Activated B cell treated with CpG ODN at 0.5 μM for 24 hours (primary cell): Measurements from ENCODE around the gene AGXT. TPM values are rescaled to one million over a fixed set of nuclear protein-coding genes. Genes with fewer than 3 reads are reported as not detected.

ENCODE experiments used
- ATAC-seq: fragments of 200-7000 bp; cut with Tn5 transposase; one replicate; pipeline ENCODE4 v1.10.0; 2021; ENCODE audit warnings: low read depth, mild to moderate bottlenecking, moderate library complexity
- CTCF ChIA-PET: fragments of 350-600 bp; sonication (Branson Sonifier 250); formaldehyde crosslinking; loops from one replicate; lab custom pipeline; 2021; ENCODE audit warnings: antibody characterized with exemption; lab: Charles Lee
- POLR2A ChIA-PET: fragments of 350-600 bp; sonication (Branson Sonifier 250); formaldehyde crosslinking; loops from one replicate; lab custom pipeline; 2021; ENCODE audit warnings: antibody characterized with exemption; lab: Charles Lee
- DNase-seq: peaks from one replicate; pipeline ENCODE4 v3.0.0; 2022
- H3K27ac Mint-ChIP-seq: one replicate; pipeline ENCODE4 v1.8.0; 2020; ENCODE audit warnings: mixed read lengths
- H3K27me3 Mint-ChIP-seq: one replicate; pipeline ENCODE4 v1.8.0; 2021; ENCODE audit warnings: mixed read lengths
- H3K36me3 Mint-ChIP-seq: one replicate; pipeline ENCODE4 v1.8.0; 2021; ENCODE audit warnings: low read depth, mixed read lengths
- H3K4me1 Mint-ChIP-seq: one replicate; pipeline ENCODE4 v1.8.0; 2021; ENCODE audit warnings: mixed read lengths
- H3K4me3 Mint-ChIP-seq: one replicate; pipeline ENCODE4 v1.8.0; 2020; ENCODE audit warnings: mild to moderate bottlenecking, mixed read lengths
- H3K9me3 Mint-ChIP-seq: one replicate; pipeline ENCODE4 v1.8.0; 2020; ENCODE audit warnings: mixed read lengths
- intact Hi-C: fragments of 100-400 bp; cut with micrococcal nuclease; formaldehyde crosslinking; loops from one replicate; pipeline ENCODE4 v1.15.1; 2024
- total RNA-seq: library from RNA; stranded (reverse); gene quantifications from 2 replicates; pipeline ENCODE4 v1.2.3, GENCODE V29; 2022
- TF ChIP-seq, protein P1 (sequence below): fragments of 200-600 bp; IDR thresholded peaks from one replicate; pipeline ENCODE4 v1.8.0; 2022; ENCODE audit warnings: antibody characterized with exemption, mild to moderate bottlenecking

Gene AGXT
- total RNA-seq, 1 donor from 2014 or later, result not detected

DNA sequence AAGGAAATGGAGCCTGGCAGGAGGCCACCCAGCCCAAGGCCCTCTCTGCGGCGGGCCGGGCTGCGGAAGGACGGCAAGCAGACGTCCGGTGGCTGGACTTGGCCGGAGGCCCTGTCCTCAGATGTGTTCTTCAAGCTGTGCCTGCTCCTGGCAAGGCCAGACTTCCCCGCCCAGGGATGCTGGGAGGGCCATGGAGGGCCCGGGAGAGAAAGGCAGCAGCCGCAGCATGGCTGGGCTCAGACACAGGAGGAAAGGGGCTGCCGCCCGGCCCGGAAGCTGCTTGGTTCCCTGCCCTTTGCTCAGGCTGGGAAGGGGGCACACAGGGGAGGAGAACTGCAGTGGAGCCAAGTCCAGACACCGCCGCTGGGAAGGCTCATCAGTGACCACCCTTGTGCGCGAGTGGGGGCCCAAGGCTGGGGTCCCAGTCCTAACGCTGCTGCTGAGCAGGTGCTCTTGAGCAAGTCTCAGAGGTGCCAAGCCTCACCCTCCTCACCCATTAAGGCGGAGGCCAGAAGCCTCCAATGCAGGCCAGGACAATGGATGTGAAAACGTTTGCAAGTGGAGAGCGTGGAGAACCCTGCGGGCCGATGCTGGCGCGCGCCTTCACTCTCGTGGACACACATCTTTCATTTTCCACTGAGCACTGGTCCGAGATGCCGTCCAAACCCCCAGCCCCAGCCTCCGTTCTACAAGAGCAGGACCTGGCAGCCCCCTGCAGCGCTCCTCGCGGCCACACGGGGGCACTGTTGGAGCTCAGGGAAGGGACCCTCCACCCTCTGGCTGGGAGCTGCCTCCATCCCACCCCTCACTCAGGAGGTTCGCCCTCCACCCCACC lies 45.4 kb downstream of the AGXT start:
- peaks cover 11% of the 10 kb centered on the region for H3K4me1 Mint-ChIP-seq
- H3K4me3 Mint-ChIP-seq, result no peak overlapping the region
- intact Hi-C loops, result loop anchor here (1.0 to 2.0 kb wide), 3 partner anchors 69 to 297 kb away; partner anchors contain the start of gene PPP1R7
- ChIA-PET POLR2A (interaction anchor here (0.6 to 1.2 kb wide), 2 partner anchors 218 to 235 kb away, joined by 3 to 7 read pairs; partner anchors contain the start of gene PASK), CTCF (interaction anchor here (0.7 to 1.5 kb wide), 6 partner anchors 14 to 344 kb away, joined by 3 to 5 read pairs (median 3); partner anchors contain the start of gene PASK)
- DNase-seq, result peak; percentile 66
- no peaks in the 10 kb centered on the region for H3K36me3 Mint-ChIP-seq
- no peak overlapping the region for H3K27ac Mint-ChIP-seq
- H3K27me3 Mint-ChIP-seq, result peaks cover 24% of the 10 kb centered on the region
- ATAC-seq, result peak; percentile 71
- H3K9me3 Mint-ChIP-seq, result no peaks in the 10 kb centered on the region
- TF ChIP-seq, protein P1, sequence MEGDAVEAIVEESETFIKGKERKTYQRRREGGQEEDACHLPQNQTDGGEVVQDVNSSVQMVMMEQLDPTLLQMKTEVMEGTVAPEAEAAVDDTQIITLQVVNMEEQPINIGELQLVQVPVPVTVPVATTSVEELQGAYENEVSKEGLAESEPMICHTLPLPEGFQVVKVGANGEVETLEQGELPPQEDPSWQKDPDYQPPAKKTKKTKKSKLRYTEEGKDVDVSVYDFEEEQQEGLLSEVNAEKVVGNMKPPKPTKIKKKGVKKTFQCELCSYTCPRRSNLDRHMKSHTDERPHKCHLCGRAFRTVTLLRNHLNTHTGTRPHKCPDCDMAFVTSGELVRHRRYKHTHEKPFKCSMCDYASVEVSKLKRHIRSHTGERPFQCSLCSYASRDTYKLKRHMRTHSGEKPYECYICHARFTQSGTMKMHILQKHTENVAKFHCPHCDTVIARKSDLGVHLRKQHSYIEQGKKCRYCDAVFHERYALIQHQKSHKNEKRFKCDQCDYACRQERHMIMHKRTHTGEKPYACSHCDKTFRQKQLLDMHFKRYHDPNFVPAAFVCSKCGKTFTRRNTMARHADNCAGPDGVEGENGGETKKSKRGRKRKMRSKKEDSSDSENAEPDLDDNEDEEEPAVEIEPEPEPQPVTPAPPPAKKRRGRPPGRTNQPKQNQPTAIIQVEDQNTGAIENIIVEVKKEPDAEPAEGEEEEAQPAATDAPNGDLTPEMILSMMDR, result peak; percentile 15

DNA sequence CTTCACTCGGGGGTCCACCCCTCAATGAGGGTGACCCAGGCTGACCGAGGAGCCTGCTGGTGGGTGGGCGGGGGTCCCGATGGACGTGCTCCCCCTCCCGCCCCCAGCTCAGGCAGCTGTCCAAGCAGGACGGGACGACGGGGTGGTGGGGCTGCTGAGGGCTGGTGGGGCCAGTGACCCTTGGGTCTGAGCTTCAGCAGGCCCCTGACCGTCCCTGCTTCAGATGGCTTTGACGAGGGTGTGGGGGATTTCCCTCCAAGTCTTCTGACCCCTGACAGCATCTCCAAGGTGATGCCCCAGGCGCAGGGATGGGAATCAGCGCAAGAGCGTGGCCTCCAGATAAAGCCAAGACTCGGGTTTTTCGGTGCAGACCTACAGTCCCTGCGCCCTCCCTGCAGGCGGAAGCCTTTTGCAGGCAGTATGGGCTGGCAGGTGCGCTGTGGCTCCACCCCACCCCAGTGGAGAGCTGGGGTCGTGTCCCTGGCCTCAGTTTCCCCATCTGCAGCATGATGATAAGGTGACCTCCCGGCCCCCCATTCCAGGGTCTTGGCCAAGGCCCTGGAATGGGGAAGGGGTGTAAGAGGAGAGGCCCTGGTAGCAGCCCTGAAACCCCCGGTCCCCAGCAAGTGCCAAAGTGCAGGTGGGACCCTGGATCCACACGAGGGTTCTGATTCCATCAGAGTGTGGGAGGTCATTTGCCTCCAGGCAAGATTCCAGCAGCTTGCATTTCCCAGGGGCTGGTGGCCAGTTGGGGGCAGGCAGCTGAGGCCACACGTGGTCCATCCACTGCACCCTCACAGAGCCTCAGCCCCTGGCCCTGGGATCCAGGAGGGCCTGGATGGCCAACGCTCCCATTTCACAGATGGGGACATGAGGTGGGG lies 46.3 kb downstream of the AGXT start:
- H3K36me3 Mint-ChIP-seq, result no peaks in the 10 kb centered on the region
- peaks cover 22% of the 10 kb centered on the region for H3K27me3 Mint-ChIP-seq
- H3K4me3 Mint-ChIP-seq, result no peak overlapping the region
- POLR2A ChIA-PET, result interaction anchor here (1.2 kb wide), 1 partner anchor 235 kb away, joined by 3 read pairs; the partner anchor contains the start of gene PASK
- peaks cover 11% of the 10 kb centered on the region for H3K4me1 Mint-ChIP-seq
- no peaks in the 10 kb centered on the region for H3K9me3 Mint-ChIP-seq
- DNase-seq (no peak), ATAC-seq (no peak)
- CTCF ChIA-PET, result interaction anchor here (0.7 to 1.5 kb wide), 6 partner anchors 15 to 343 kb away, joined by 3 to 5 read pairs (median 3); partner anchors contain the start of gene PASK
- no peak overlapping the region for H3K27ac Mint-ChIP-seq
- intact Hi-C loops, result loop anchor here (1.0 to 5.0 kb wide), 4 partner anchors 68 to 296 kb away; partner anchors contain the start of gene PPP1R7
- TF ChIP-seq, protein P1, result peak; percentile 1

DNA sequence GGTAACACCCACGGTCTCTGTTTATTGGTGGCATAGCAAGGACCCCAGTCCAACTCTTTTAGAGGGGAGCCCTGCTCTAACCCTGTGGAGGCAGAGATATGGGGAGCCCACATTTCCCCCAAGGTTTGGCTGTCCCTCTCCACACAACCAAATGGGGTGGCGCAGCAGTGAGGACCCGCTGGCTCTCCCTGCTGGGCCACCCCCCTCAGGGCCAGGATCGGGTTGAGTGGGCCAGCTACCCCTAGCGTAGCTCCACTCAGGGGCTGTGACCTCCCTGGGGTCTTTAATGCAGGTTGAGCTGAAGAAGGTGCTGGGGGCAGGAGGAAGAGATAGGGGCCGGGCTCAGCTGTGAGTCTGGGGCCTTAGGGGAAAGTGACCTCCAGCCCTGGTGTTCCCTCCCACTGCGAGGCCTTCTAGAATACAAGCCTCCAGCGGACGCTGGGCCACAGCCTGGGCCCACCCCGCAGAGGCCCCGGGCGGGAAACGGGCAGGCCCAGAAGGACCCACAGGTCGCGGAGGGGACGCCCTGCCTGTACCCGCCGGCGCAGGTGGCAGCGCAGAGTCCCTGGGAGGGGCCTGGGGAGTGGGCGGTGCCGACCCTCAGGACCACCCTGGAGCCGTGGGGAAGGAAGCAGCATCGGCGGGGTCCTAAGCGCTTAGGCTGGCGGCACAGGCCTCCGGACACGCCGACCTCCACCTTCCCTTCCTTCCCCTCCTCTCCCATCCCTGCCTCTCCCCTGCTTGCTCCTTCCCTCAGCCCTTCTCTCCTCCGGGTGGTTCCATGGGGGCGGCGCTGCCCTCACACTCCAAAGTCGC lies 47.1 kb downstream of the AGXT start:
- intact Hi-C loops, result loop anchor here (2.0 to 5.0 kb wide), 3 partner anchors 67 to 295 kb away; no protein-coding TSS in a partner anchor

DNA sequence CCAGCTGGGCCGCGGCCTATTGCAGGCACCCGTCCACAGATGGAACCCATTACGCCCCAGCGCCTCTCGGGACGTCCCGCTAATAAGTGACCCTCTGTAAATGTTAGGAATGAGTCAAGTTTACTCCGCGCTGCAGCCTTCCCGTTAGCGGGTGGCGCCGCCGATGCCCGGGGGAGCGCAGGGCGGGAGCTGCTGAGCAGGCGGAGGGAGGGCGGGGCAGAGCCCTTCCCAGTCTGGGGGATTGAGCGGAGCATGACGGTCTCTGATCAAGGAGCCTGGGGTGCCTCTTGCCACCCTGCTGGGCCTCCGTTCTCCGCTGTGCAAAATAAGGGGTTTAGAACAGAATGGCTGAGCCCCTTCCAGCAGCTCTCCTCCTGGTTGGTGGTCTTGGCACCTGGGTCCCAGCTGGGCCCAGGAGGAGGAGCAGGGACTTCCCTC lies 48.0 kb downstream of the AGXT start:
- POLR2A ChIA-PET, result no interaction called here
- Mint-ChIP-seq H3K27me3 (peaks cover 22% of the 10 kb centered on the region), H3K27ac (no peak overlapping the region), H3K4me1 (peaks cover 11% of the 10 kb centered on the region), H3K4me3 (no peak overlapping the region), H3K9me3 (no peaks in the 10 kb centered on the region), H3K36me3 (no peaks in the 10 kb centered on the region)
- CTCF ChIA-PET, result no interaction called here
- TF ChIP-seq, protein P1, result no peak
- DNase-seq (no peak), ATAC-seq (no peak)
- intact Hi-C loops, result loop anchor here (5.0 kb wide), 1 partner anchor 161 kb away; no protein-coding TSS in a partner anchor

More for the DNA sequence above, 47.1 kb downstream of the AGXT start:
- Mint-ChIP-seq H3K27ac (no peak overlapping the region), H3K4me3 (no peak overlapping the region), H3K4me1 (peaks cover 11% of the 10 kb centered on the region), H3K27me3 (peaks cover 22% of the 10 kb centered on the region), H3K9me3 (no peaks in the 10 kb centered on the region), H3K36me3 (no peaks in the 10 kb centered on the region)
- TF ChIP-seq, protein P1, result no peak
- DNase-seq (no peak), ATAC-seq (no peak)
- POLR2A ChIA-PET, result interaction anchor here (0.7 kb wide), 1 partner anchor 355 kb away, joined by 3 read pairs; no protein-coding TSS in a partner anchor
- CTCF ChIA-PET, result interaction anchor here (1.3 kb wide), 1 partner anchor 234 kb away, joined by 4 read pairs; the partner anchor contains the start of gene PASK
